Measurements from ENCODE around the gene KMT2A.

The KMT2A gene

GRCh38 chr11:118436639-118437207 is 431 bp downstream of the KMT2A start:
- TF ChIP-seq CTCF (IDR thresholded peaks at IDR 0.05; ENCODE audit: low read depth, low read length) (no peak), EZH2phosphoT487 (IDR thresholded peaks at IDR 0.05; ENCODE audit: low read depth) (no peak)
- Histone ChIP-seq H3K9ac (ENCODE audit: low read length) (peak overlapping the region; percentile 96), H3K9me3 (ENCODE audit: insufficient read depth, low read length) (no peaks in the 10 kb centered on the region), H4K20me1 (ENCODE audit: insufficient read depth, low read length) (peaks cover 42% of the 10 kb centered on the region), H3K4me1 (ENCODE audit: low read length) (peaks cover 35% of the 10 kb centered on the region), H3K79me2 (ENCODE audit: low read length) (peaks cover 54% of the 10 kb centered on the region), H3K4me3 (ENCODE audit: low read length) (peak overlapping the region; percentile 93), H3K27me3 (ENCODE audit: low read depth, low read length) (no peaks in the 10 kb centered on the region), H3K27ac (ENCODE audit: low read length) (peak overlapping the region; percentile 71), H3K4me2 (ENCODE audit: low read length) (peak overlapping the region; percentile 91), H3K36me3 (replicated peaks; ENCODE audit: low read depth, low read length) (peaks cover 5% of the 10 kb centered on the region), H2AFZ (ENCODE audit: low read depth, low read length) (no peak overlapping the region)

- peaks cover 5% of the 10 kb centered on the region for H3K36me3 ChIP-seq (replicated peaks; ENCODE audit: low read depth, low read length)
- peak overlapping the region; percentile 96 for H3K9ac ChIP-seq (ENCODE audit: low read length)
- no peaks in the 10 kb centered on the region for H3K9me3 ChIP-seq (ENCODE audit: insufficient read depth, low read length)
- no peaks in the 10 kb centered on the region for H3K27me3 ChIP-seq (ENCODE audit: low read depth, low read length)
- peaks cover 50% of the 10 kb centered on the region for H4K20me1 ChIP-seq (ENCODE audit: insufficient read depth, low read length)
- peaks cover 42% of the 10 kb centered on the region for H3K4me1 ChIP-seq (ENCODE audit: low read length)
- H3K79me2 ChIP-seq (ENCODE audit: low read length), result peaks cover 61% of the 10 kb centered on the region
- H3K27ac ChIP-seq (ENCODE audit: low read length), result peak overlapping the region; percentile 71
- H2AFZ ChIP-seq (ENCODE audit: low read depth, low read length), result no peak overlapping the region
- H3K4me2 ChIP-seq (ENCODE audit: low read length), result peak overlapping the region; percentile 91
- peak overlapping the region; percentile 93 for H3K4me3 ChIP-seq (ENCODE audit: low read length)
- TF ChIP-seq EZH2phosphoT487 (IDR thresholded peaks at IDR 0.05; ENCODE audit: low read depth) (no peak), CTCF (IDR thresholded peaks at IDR 0.05; ENCODE audit: low read depth, low read length) (no peak)
These were observed 1.2 kb downstream of the KMT2A start for GRCh38 chr11:118437208-118438125.

GRCh38 chr11:118438314-118438931 is 2.1 kb downstream of the KMT2A start:
- peaks cover 59% of the 10 kb centered on the region for H4K20me1 ChIP-seq (ENCODE audit: insufficient read depth, low read length)
- peak overlapping the region; percentile 91 for H3K4me2 ChIP-seq (ENCODE audit: low read length)
- peak overlapping the region; percentile 93 for H3K4me3 ChIP-seq (ENCODE audit: low read length)
- H3K79me2 ChIP-seq (ENCODE audit: low read length), result peaks cover 71% of the 10 kb centered on the region
- no peak overlapping the region for H2AFZ ChIP-seq (ENCODE audit: low read depth, low read length)
- no peaks in the 10 kb centered on the region for H3K9me3 ChIP-seq (ENCODE audit: insufficient read depth, low read length)
- H3K36me3 ChIP-seq (replicated peaks; ENCODE audit: low read depth, low read length), result peaks cover 5% of the 10 kb centered on the region
- peak overlapping the region; percentile 71 for H3K27ac ChIP-seq (ENCODE audit: low read length)
- H3K9ac ChIP-seq (ENCODE audit: low read length), result peak overlapping the region; percentile 96
- peaks cover 52% of the 10 kb centered on the region for H3K4me1 ChIP-seq (ENCODE audit: low read length)
- TF ChIP-seq CTCF (IDR thresholded peaks at IDR 0.05; ENCODE audit: low read depth, low read length) (no peak), EZH2phosphoT487 (IDR thresholded peaks at IDR 0.05; ENCODE audit: low read depth) (no peak)
- H3K27me3 ChIP-seq (ENCODE audit: low read depth, low read length), result no peaks in the 10 kb centered on the region

- peaks cover 58% of the 10 kb centered on the region for H3K4me1 ChIP-seq (ENCODE audit: low read length)
- no peak overlapping the region for H3K27ac ChIP-seq (ENCODE audit: low read length)
- H3K4me3 ChIP-seq (ENCODE audit: low read length), result no peak overlapping the region
- no peak overlapping the region for H2AFZ ChIP-seq (ENCODE audit: low read depth, low read length)
- no peak for TF ChIP-seq CTCF (IDR thresholded peaks at IDR 0.05; ENCODE audit: low read depth, low read length)
- no peak for TF ChIP-seq EZH2phosphoT487 (IDR thresholded peaks at IDR 0.05; ENCODE audit: low read depth)
- H3K27me3 ChIP-seq (ENCODE audit: low read depth, low read length), result no peaks in the 10 kb centered on the region
- peaks cover 12% of the 10 kb centered on the region for H3K36me3 ChIP-seq (replicated peaks; ENCODE audit: low read depth, low read length)
- H3K4me2 ChIP-seq (ENCODE audit: low read length), result peak overlapping the region; percentile 91; the same call in 1 of the 2 replicates
- no peak overlapping the region for H3K9ac ChIP-seq (ENCODE audit: low read length)
- H3K79me2 ChIP-seq (ENCODE audit: low read length), result peaks cover 83% of the 10 kb centered on the region
- H3K9me3 ChIP-seq (ENCODE audit: insufficient read depth, low read length), result no peaks in the 10 kb centered on the region
- H4K20me1 ChIP-seq (ENCODE audit: insufficient read depth, low read length), result peaks cover 69% of the 10 kb centered on the region
These were observed 3.4 kb downstream of the KMT2A start for GRCh38 chr11:118439646-118440045.
